GM12878 (cell line): Measurements from ENCODE around the gene MATN3. TPM values are rescaled to one million over a fixed set of nuclear protein-coding genes. Genes with fewer than 3 reads are reported as not detected.

Experiments
- CHD2 ChIP-seq: IDR thresholded peaks from 2 replicates; pipeline ENCODE4 v1.6.1; 2011; ENCODE audit warnings: low read depth, low read length, improper control_type of control experiment, borderline replicate concordance
- CREB1 ChIP-seq: IDR thresholded peaks from 2 replicates; pipeline ENCODE4 v1.6.1; 2012; ENCODE audit warnings: low read depth, mild to moderate bottlenecking, inconsistent platforms
- DPF2 ChIP-seq: fragments of 450-650 bp; IDR thresholded peaks from 2 replicates; pipeline ENCODE4 v1.6.1; 2017; ENCODE audit warnings: mild to moderate bottlenecking
- ELK1 ChIP-seq: IDR thresholded peaks from 2 replicates; pipeline ENCODE4 v1.6.1; 2012; ENCODE audit warnings: low read depth, low read length, improper control_type of control experiment
- JUND ChIP-seq: IDR thresholded peaks from 2 replicates; pipeline ENCODE4 v1.6.1; 2012; ENCODE audit warnings: low read depth, mild to moderate bottlenecking, low read length, improper control_type of control experiment, moderate library complexity
- MEF2B ChIP-seq: fragments of 450-650 bp; IDR thresholded peaks from 2 replicates; pipeline ENCODE4 v1.6.1; 2018; ENCODE audit warnings: mild to moderate bottlenecking, moderate library complexity; ENCODE audit not compliant: partially characterized antibody, poor library complexity, severe bottlenecking
- MTA3 ChIP-seq: IDR thresholded peaks from 2 replicates; pipeline ENCODE4 v1.6.1; 2012; ENCODE audit warnings: low read length, inconsistent platforms, borderline replicate concordance
- MYC ChIP-seq: IDR thresholded peaks from 2 replicates; pipeline ENCODE4 v1.6.1; 2011; ENCODE audit warnings: mild to moderate bottlenecking, low read length, moderate library complexity, inconsistent platforms; ENCODE audit not compliant: insufficient read depth, insufficient replicate concordance, insufficient read length, severe bottlenecking
- NFIC ChIP-seq: IDR thresholded peaks from 2 replicates; pipeline ENCODE4 v1.6.1; 2012; ENCODE audit warnings: low read depth, mild to moderate bottlenecking, inconsistent platforms, low read length, moderate library complexity
- NFYA ChIP-seq: IDR thresholded peaks from 2 replicates; pipeline ENCODE4 v1.6.1; 2011; ENCODE audit warnings: low read depth, mild to moderate bottlenecking, low read length, improper control_type of control experiment, borderline replicate concordance
- RAD51 ChIP-seq: fragments of 450-650 bp; IDR thresholded peaks from 2 replicates; pipeline ENCODE4 v1.6.1; 2016; ENCODE audit warnings: moderate library complexity, mild to moderate bottlenecking, inconsistent platforms
- SREBF1 ChIP-seq: IDR thresholded peaks from 2 replicates; pipeline ENCODE4 v1.6.1; 2012; ENCODE audit warnings: mild to moderate bottlenecking, low read length
- SUZ12 ChIP-seq: fragments of 200-600 bp; sonication (generic); IDR thresholded peaks from one replicate; pipeline ENCODE4 v1.6.1; 2018; ENCODE audit warnings: antibody characterized with exemption, mild to moderate bottlenecking; ENCODE audit not compliant: unreplicated experiment
- TCF12 ChIP-seq: IDR thresholded peaks from 2 replicates; pipeline ENCODE4 v1.6.1; 2011; ENCODE audit warnings: low read depth, mild to moderate bottlenecking, low read length
- USF2 ChIP-seq: IDR thresholded peaks from 2 replicates; pipeline ENCODE4 v1.6.1; 2011; ENCODE audit warnings: low read depth, low read length, improper control_type of control experiment, borderline replicate concordance
- ZBTB4 ChIP-seq: fragments of 450-650 bp; formaldehyde crosslinking; IDR thresholded peaks from 2 replicates; pipeline ENCODE4 v1.4.0; 2022; ENCODE audit warnings: mild to moderate bottlenecking, moderate library complexity
- ZNF687 ChIP-seq: fragments of 450-650 bp; IDR thresholded peaks from 2 replicates; pipeline ENCODE4 v1.6.1; 2017; ENCODE audit warnings: mild to moderate bottlenecking, moderate library complexity
- ZSCAN29 ChIP-seq: fragments of 450-650 bp; IDR thresholded peaks from 2 replicates; pipeline ENCODE4 v1.6.1; 2017; ENCODE audit warnings: mild to moderate bottlenecking, moderate library complexity
- polyA plus RNA-seq, 11 experiments: library from polyadenylated mRNA; depleted of rRNA in 4 of 11; unstranded in 6 of 11; stranded (reverse) in 5 of 11; fragments of >200 nt; fragmentation: Nextera tagmentation in 4 of 11; fragmentation: Illumina TruSeq in 1 of 11; extraction: Ambion mirVana in 4 of 11; extraction: Trizol in 1 of 11; gene quantifications; 1 replicate in 1 of 11; 2 replicates in 10 of 11; pipeline versions ENCODE4 v1.2.1 to v1.2.3, GENCODE V29; 2011 to 2016; ENCODE audit warnings: inconsistent platforms in 2 of 11, missing spikeins in 2 of 11, low read depth in 1 of 11
- total RNA-seq, 4 experiments: library from RNA; depleted of rRNA in 3 of 4; stranded (reverse); fragments of >200 nt in 3 of 4; fragmentation: Illumina TruSeq in 1 of 4; extraction: Trizol in 1 of 4; gene quantifications; 2 replicates each; pipeline versions ENCODE4 v1.2.1 to v1.2.3, GENCODE V29; 2013 to 2021
- TF ChIP-seq, protein P1 (sequence below): IDR thresholded peaks from 2 replicates; pipeline ENCODE4 v1.6.1; 2011; ENCODE audit warnings: borderline replicate concordance, low read depth, mild to moderate bottlenecking, moderate library complexity, mixed read lengths, low read length; ENCODE audit not compliant: insufficient read depth; ENCODE audit errors: extremely low read length

The MATN3 gene
- total and polyA plus RNA-seq, 10 of the 15 experiments (the other 5 are each of a cell fraction or from before 2014, with no cell fraction given) = 0.09 TPM; not detected in 9

DNA sequence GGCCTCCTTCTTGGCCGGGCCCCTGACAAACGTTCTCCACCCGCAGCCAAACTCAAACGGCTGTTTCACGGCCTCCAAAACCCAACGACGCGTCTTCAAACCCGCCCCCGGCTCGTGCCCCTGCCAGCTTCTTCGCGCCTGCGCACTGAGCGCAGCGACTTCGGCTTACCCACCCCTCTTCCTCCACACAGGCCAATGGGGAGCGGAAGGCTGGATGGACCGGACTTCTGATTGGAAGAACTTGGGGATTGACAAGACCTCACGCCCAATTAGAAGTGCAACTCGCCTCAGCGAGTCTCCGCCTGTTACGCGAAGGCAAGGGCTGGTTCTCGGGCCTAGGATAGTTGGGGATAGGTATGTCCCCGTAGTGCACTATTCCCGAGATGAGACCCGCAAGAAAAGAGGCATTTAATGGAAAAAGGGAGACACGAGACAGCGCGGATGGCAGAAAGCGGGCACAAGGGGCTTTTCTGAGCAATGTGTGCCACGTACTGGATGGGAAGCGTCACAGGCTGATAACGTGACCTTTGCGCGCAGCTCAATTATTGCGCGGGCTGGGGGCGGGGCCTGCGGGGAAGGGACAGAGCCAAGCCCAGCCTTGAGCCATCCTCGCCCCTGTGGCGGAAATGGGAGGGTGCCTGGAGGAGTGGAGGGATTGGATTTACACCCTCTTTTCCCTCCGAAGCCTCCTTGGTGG lies 39.2 kb upstream of the MATN3 start, which contains the start of gene LAPTM4A (continued):
- TF ChIP-seq ZNF687 = peak; percentile 81
- TF ChIP-seq CHD2 = peak; percentile 92
- peak; percentile 45 for TF ChIP-seq MYC
- TF ChIP-seq CREB1 = peak; percentile 97
- TF ChIP-seq MEF2B = no peak
- TF ChIP-seq RAD51 = peak; percentile 88
- TF ChIP-seq TCF12 = no peak
- TF ChIP-seq ELK1 = no peak
- TF ChIP-seq JUND = 0 out of 2 replicates have a peak, but pooled peaks have one; percentile 26
- no peak; the same call in 1 of the 2 replicates for TF ChIP-seq USF2
- peak; percentile 86 for TF ChIP-seq NFYA
- no peak for TF ChIP-seq ZBTB4 (CRISPR knock-in tag)
- TF ChIP-seq ZSCAN29 = no peak
- no peak for TF ChIP-seq NFIC
- TF ChIP-seq, protein P1, sequence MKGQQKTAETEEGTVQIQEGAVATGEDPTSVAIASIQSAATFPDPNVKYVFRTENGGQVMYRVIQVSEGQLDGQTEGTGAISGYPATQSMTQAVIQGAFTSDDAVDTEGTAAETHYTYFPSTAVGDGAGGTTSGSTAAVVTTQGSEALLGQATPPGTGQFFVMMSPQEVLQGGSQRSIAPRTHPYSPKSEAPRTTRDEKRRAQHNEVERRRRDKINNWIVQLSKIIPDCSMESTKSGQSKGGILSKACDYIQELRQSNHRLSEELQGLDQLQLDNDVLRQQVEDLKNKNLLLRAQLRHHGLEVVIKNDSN = peak; percentile 62
- TF ChIP-seq SREBF1 = peak; percentile 42; the same call in 1 of the 2 replicates
- peak; percentile 90 for TF ChIP-seq DPF2
- TF ChIP-seq SUZ12 = no peak
- TF ChIP-seq MTA3 = no peak
